HEK293T (cell line): Measurements from ENCODE around the gene PEX16.

Experiments used
- ARNT ChIP-seq: fragments of 450-650 bp; IDR thresholded peaks from 2 replicates; pipeline ENCODE4 v1.6.1; 2017; ENCODE audit warnings: mild to moderate bottlenecking
- ELF4 ChIP-seq: fragments of 450-650 bp; IDR thresholded peaks from 2 replicates; pipeline ENCODE4 v1.6.1; 2017; ENCODE audit warnings: antibody characterized with exemption
- FOXA1 ChIP-seq: fragments of 450-650 bp; IDR thresholded peaks from 2 replicates; pipeline ENCODE4 v1.6.1; 2016; ENCODE audit warnings: mild to moderate bottlenecking
- FOXK2 ChIP-seq: fragments of 450-650 bp; IDR thresholded peaks from 2 replicates; pipeline ENCODE4 v1.6.1; 2016; ENCODE audit warnings: mild to moderate bottlenecking
- FOXM1 ChIP-seq: fragments of 450-650 bp; IDR thresholded peaks from 2 replicates; pipeline ENCODE4 v1.6.1; 2017; ENCODE audit warnings: mild to moderate bottlenecking, borderline replicate concordance
- HDGF ChIP-seq: fragments of 450-650 bp; IDR thresholded peaks from 2 replicates; pipeline ENCODE4 v1.6.1; 2017; ENCODE audit warnings: antibody characterized with exemption, borderline replicate concordance
- LEF1 ChIP-seq: fragments of 450-650 bp; IDR thresholded peaks from 2 replicates; pipeline ENCODE4 v1.6.1; 2017; ENCODE audit warnings: mild to moderate bottlenecking, borderline replicate concordance
- NFRKB ChIP-seq: fragments of 450-650 bp; IDR thresholded peaks from 2 replicates; pipeline ENCODE4 v1.6.1; 2016; ENCODE audit warnings: mild to moderate bottlenecking, moderate library complexity
- SUZ12 ChIP-seq: fragments of 450-650 bp; IDR thresholded peaks from 2 replicates; pipeline ENCODE4 v1.6.1; 2016; ENCODE audit warnings: mild to moderate bottlenecking
- TARDBP ChIP-seq: fragments of 450-650 bp; IDR thresholded peaks from 2 replicates; pipeline ENCODE4 v1.6.1; 2016
- ZNF384 ChIP-seq: fragments of 450-650 bp; IDR thresholded peaks from 2 replicates; pipeline ENCODE4 v1.6.1; 2016

GRCh38 chr11:45937916-45938315 lies 20.2 kb upstream of the PEX16 start:
- no peak for TF ChIP-seq ELF4
- no peak for TF ChIP-seq FOXK2
- no peak for TF ChIP-seq ARNT
- TF ChIP-seq FOXM1: no peak
- TF ChIP-seq NFRKB: no peak
- no peak for TF ChIP-seq LEF1
- no peak for TF ChIP-seq HDGF
- TF ChIP-seq TARDBP: no peak
- TF ChIP-seq ZNF384: no peak
- no peak for TF ChIP-seq FOXA1
- no peak for TF ChIP-seq SUZ12
